ENCODE data around the gene STMN1.
"Not testable (repeated sequence)": the region's sequence is repeated elsewhere in the genome, so short reads cannot be mapped to it uniquely, and the experiment has no call there.

Gene STMN1

GRCh38 chr1:25905680-25906643 is at the start of gene STMN1:
TSS of gene STMN1 (minus strand) at chr1:25906419. CDS start at chr1:25904676, 1,743 bp downstream.
- DNase-seq: peak; percentile 72

- no peak for DNase-seq
Measured at GRCh38 chr1:25955553-25955952, 49.3 kb upstream of the STMN1 start.

GRCh38 chr1:25954282-25954938 is 48.2 kb upstream of the STMN1 start:
- DNase-seq: no peak

GRCh38 chr1:25952841-25953401 is 46.7 kb upstream of the STMN1 start:
- DNase-seq: no peak

GRCh38 chr1:25948641-25949040 is 42.4 kb upstream of the STMN1 start:
- no peak for DNase-seq

- no peak for DNase-seq
Measured at GRCh38 chr1:25947027-25947426, 40.8 kb upstream of the STMN1 start.

- DNase-seq: no peak
Measured at GRCh38 chr1:25945761-25946160, 39.5 kb upstream of the STMN1 start.

- DNase-seq: no peak
Measured at GRCh38 chr1:25944986-25945385, 38.8 kb upstream of the STMN1 start.

- not testable (repeated sequence) for DNase-seq
Measured at GRCh38 chr1:25943511-25943910, 37.3 kb upstream of the STMN1 start.

GRCh38 chr1:25936947-25937346 is 30.7 kb upstream of the STMN1 start:
- no peak for DNase-seq

GRCh38 chr1:25933479-25934365 is 27.5 kb upstream of the STMN1 start:
- no peak for DNase-seq

GRCh38 chr1:25932811-25933400 is 26.7 kb upstream of the STMN1 start:
- DNase-seq: not testable (repeated sequence)

GRCh38 chr1:25932321-25932720 is 26.1 kb upstream of the STMN1 start:
- no peak for DNase-seq

GRCh38 chr1:25929016-25929415 is 22.8 kb upstream of the STMN1 start:
- no peak for DNase-seq

GRCh38 chr1:25927521-25928265 is 21.5 kb upstream of the STMN1 start:
- DNase-seq: peak; percentile 54

GRCh38 chr1:25926731-25927496 is 20.7 kb upstream of the STMN1 start:
- DNase-seq: no peak

GRCh38 chr1:25924454-25924853 is 18.2 kb upstream of the STMN1 start:
- DNase-seq: no peak

GRCh38 chr1:25922971-25923552 is 16.8 kb upstream of the STMN1 start:
- peak; percentile 33 for DNase-seq

GRCh38 chr1:25922056-25922970 is 16.1 kb upstream of the STMN1 start:
- DNase-seq: peak; percentile 45
